ENCODE results near the gene AGXT2. TPM values are rescaled to one million over a fixed set of nuclear protein-coding genes. Genes with fewer than 3 reads are reported as not detected.

The AGXT2 gene
- total RNA-seq, 1 donor from 2014 or later: not detected

DNA sequence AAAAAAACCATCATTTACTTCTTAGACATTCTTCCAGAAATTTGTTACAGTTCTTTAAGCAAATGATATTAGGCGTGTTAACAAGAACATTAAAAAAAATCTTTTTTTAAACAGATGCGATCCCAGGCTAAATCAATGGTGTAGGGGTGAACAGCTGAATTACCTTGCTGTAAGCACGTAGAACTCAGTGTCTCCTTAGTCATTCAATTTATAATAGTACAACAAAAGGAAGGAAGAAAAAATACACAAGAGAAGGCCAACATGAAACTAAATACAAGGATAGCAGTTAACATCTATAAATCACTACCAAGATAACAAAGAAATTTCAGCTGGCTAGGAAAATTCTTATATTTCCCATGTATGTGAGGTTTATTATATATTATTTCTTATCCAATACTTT, 35.4 kb downstream of the AGXT2 start:
- no peak for TF ChIP-seq CTCF (IDR thresholded peaks at IDR 0.05; ENCODE audit: unreplicated experiment)

DNA sequence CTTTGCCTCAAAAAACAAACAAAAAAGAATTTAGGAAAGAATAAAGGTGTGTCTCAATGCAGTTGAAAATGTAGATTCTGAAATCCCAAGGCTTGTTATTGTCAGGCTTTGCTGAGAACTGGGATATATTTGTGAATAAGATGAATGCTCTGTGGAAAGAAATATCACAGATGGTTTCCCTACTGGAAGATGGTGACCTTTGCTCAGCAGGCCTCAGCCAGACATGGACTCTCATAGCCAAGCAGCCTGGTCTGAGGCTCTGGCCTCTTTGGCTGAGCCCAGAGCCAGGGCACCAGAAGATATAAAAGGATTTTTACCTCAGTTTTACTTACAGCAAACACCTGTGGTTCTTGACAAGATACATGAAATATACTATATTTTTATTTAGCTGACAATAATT, 37.1 kb downstream of the AGXT2 start:
- no peaks in the 10 kb centered on the region for H3K36me3 Mint-ChIP-seq

More for the DNA sequence above, 35.4 kb downstream of the AGXT2 start:
- no peak for DNase-seq (ENCODE audit: low spot score in 2 of 2, unreplicated experiment in 2 of 2)
- no peak overlapping the region for H3K27ac Mint-ChIP-seq
- no peak overlapping the region for H3K4me3 Mint-ChIP-seq
- H3K4me1 Mint-ChIP-seq: peaks cover 12% of the 10 kb centered on the region
- no peaks in the 10 kb centered on the region for H3K36me3 Mint-ChIP-seq
- peaks cover 4% of the 10 kb centered on the region for H3K9me3 Mint-ChIP-seq
- H3K27me3 Mint-ChIP-seq (ENCODE audit: low read depth): peaks cover 1% of the 10 kb centered on the region

DNA sequence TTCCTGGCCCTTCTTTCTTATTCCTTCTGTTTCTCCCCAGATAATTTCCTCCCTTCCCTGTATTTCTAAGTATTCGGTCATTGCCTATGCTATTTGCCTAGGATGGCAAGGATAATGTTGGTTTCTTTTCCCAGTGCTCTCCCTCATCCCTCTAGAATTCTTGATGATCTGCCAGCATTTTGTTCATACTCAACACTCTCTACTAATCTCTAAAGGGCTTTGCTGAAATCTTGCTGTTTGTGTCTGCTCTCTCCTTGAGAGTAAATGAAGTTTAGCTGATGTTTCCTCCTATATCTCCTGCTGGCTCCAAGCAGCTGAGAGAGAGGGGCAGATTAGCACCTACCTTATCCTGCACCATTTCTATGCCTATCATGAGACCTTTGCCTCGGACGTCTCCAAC, 38.1 kb downstream of the AGXT2 start:
- Mint-ChIP-seq H3K36me3 (no peaks in the 10 kb centered on the region), H3K9me3 (peaks cover 7% of the 10 kb centered on the region), H3K4me1 (peaks cover 4% of the 10 kb centered on the region), H3K27ac (no peak overlapping the region), H3K27me3 (ENCODE audit: low read depth) (peaks cover 8% of the 10 kb centered on the region), H3K4me3 (no peak overlapping the region)
- no peak for TF ChIP-seq CTCF (IDR thresholded peaks at IDR 0.05; ENCODE audit: unreplicated experiment)
- DNase-seq (ENCODE audit: low spot score in 2 of 2, unreplicated experiment in 2 of 2): no peak

More for the DNA sequence above, 37.1 kb downstream of the AGXT2 start:
- DNase-seq (ENCODE audit: low spot score in 2 of 2, unreplicated experiment in 2 of 2): no peak
- H3K27ac Mint-ChIP-seq: no peak overlapping the region
- peaks cover 4% of the 10 kb centered on the region for H3K4me1 Mint-ChIP-seq
- peaks cover 7% of the 10 kb centered on the region for H3K9me3 Mint-ChIP-seq
- H3K4me3 Mint-ChIP-seq: no peak overlapping the region
- TF ChIP-seq CTCF (IDR thresholded peaks at IDR 0.05; ENCODE audit: unreplicated experiment): no peak
- peaks cover 3% of the 10 kb centered on the region for H3K27me3 Mint-ChIP-seq (ENCODE audit: low read depth)

GRCh38 chr5:35009019-35009418, 38.7 kb downstream of the AGXT2 start:
- H3K27me3 Mint-ChIP-seq (ENCODE audit: low read depth): peaks cover 14% of the 10 kb centered on the region
- peaks cover 7% of the 10 kb centered on the region for H3K9me3 Mint-ChIP-seq
- no peaks in the 10 kb centered on the region for H3K36me3 Mint-ChIP-seq
- TF ChIP-seq CTCF (IDR thresholded peaks at IDR 0.05; ENCODE audit: unreplicated experiment): no peak
- no peak overlapping the region for H3K27ac Mint-ChIP-seq
- DNase-seq (ENCODE audit: low spot score in 2 of 2, unreplicated experiment in 2 of 2): no peak
- peaks cover 4% of the 10 kb centered on the region for H3K4me1 Mint-ChIP-seq
- H3K4me3 Mint-ChIP-seq: no peak overlapping the region

GRCh38 chr5:35004771-35005170, 43.0 kb downstream of the AGXT2 start:
- Mint-ChIP-seq H3K4me3 (no peak overlapping the region), H3K9me3 (peaks cover 7% of the 10 kb centered on the region), H3K36me3 (no peaks in the 10 kb centered on the region), H3K27me3 (ENCODE audit: low read depth) (peaks cover 22% of the 10 kb centered on the region), H3K4me1 (no peaks in the 10 kb centered on the region), H3K27ac (no peak overlapping the region)
- no peak for TF ChIP-seq CTCF (IDR thresholded peaks at IDR 0.05; ENCODE audit: unreplicated experiment)
- no peak for DNase-seq (ENCODE audit: low spot score in 2 of 2, unreplicated experiment in 2 of 2)

DNA sequence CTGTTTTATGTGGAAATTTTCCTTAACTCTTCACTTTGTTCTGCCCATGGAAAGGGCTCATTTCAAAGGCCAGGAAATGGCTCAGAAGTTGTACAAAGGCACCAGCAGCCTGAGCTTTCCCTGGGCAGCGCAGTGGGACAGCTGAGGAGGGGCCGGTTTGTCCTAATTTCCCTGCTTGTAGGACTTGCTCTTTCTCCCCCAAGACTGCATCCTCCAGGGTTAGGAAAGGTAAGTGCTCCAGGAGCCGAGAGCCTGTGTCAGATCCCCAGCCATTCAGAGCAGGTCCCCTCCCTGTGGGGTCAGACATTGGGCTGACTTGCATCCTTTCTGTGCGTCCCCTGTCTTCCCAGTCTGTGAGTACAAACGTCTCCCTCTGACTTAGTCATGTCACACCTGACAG, 43.5 kb downstream of the AGXT2 start:
- Mint-ChIP-seq H3K4me1 (no peaks in the 10 kb centered on the region), H3K36me3 (no peaks in the 10 kb centered on the region), H3K9me3 (peaks cover 7% of the 10 kb centered on the region), H3K27me3 (ENCODE audit: low read depth) (peaks cover 22% of the 10 kb centered on the region), H3K27ac (no peak overlapping the region), H3K4me3 (no peak overlapping the region)
- no peak for TF ChIP-seq CTCF (IDR thresholded peaks at IDR 0.05; ENCODE audit: unreplicated experiment)
- DNase-seq (ENCODE audit: low spot score in 2 of 2, unreplicated experiment in 2 of 2): no peak

Measured in mesothelial cell of epicardium (in vitro differentiated cells).